ENCODE results near the gene ABCD3.
"Not testable (repeated sequence)": the region's sequence is repeated elsewhere in the genome, so short reads cannot be mapped to it uniquely, and the experiment has no call there.

The ABCD3 gene

DNA sequence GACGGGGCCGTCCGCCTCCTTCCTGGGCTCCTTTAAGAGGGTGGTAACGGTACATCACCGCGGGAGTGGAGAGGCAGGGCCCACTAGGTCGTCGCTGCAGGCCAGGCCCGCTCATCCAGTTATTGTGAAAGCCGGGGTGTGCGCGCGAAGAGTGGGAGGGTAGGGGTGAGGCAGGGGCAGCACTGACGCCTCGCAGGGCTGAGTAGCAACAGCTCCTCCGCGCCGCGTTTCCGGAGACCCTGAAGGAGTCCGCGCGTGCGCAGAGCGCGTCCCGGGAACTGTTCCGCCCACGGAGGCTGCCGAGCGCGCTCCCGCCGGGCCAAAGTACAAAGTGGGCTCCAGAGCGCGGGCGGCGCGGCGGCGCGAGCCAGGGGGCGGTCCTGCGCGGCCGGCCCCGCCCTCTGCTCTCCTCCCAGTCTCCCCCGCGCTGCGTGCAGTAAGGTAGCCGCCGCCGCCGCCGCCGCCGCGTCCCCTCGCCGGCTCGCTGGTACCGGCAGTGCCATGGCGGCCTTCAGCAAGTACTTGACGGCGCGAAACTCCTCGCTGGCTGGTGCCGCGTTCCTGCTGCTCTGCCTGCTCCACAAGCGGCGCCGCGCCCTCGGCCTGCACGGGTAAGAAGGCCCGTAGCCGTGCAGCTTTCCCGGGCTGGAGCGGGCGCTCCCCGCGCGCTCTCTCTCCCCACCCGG, at the start of gene ABCD3:
ABCD3 (plus strand) TSS at position 412 of the 686 bp plus-strand sequence; CDS start at position 502, 90 bp downstream.
- DNase-seq (ENCODE audit: low spot score), result peak; percentile 92

DNA sequence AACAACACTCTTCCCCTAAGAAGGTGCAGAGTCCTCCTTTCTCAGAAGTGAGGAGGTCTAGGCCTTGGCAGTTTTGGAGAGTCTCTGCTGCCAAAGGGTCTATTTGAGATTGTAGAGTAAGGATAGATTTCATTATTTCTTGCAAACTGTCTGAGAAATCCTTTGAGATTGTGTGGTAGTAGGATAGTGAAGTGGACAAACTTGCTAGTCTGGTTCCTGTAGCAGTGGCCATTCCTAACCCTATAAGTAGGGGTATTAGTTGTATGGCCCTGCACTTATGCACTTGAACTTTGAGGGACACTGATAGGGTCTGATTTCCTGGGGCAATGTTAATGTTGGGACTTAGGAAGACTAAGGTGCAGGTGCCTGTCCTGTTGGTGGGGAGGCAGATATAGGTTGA, 45.4 kb upstream of the ABCD3 start:
- not testable (repeated sequence) for DNase-seq (ENCODE audit: low spot score)

DNA sequence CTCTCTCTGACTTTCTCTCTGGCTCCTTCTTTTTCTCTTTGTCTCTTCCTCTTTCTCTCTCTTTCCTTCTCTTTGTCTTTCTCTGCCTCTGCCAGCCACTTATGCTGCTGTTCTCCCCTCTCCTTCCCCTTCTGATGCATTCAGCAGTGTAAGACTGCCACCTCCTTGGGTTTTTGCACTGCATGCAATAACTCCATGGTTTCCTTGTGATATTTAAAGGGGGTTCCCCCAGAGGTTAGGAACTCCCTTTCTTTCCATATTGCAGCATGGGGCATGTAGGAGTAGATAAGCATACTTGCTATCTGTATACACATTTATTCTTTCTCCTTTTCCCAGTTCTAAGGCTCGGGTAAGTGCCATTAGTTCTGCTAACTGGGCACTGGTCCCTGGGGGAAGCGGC, 44.9 kb upstream of the ABCD3 start:
- DNase-seq (ENCODE audit: low spot score), result not testable (repeated sequence)

- not testable (repeated sequence) for DNase-seq (ENCODE audit: low spot score)
These were observed 42.5 kb upstream of the ABCD3 start for GRCh38 chr1:94375666-94376065.

DNA sequence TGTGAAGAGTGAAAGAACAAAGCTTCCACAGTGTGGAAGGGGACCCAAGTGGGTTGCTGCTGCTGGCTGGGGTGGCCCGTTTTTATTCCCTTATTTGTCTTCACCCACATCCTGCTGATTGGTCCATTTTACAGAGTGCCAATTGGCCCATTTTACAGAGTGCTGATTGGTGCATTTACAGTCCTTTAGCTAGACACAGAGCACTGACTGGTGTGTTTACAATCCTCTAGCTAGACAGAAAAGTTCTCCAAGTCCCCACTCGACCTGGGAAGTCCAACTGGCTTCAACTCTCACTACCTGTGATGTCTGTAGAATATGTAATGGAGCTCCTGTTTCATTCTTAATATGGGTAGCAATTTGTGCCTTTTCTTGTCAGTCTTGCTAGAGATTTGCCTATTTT, 39.7 kb upstream of the ABCD3 start:
- DNase-seq (ENCODE audit: low spot score), result not testable (repeated sequence)

GRCh38 chr1:94379615-94380014, 38.6 kb upstream of the ABCD3 start:
- DNase-seq (ENCODE audit: low spot score), result no peak

DNA sequence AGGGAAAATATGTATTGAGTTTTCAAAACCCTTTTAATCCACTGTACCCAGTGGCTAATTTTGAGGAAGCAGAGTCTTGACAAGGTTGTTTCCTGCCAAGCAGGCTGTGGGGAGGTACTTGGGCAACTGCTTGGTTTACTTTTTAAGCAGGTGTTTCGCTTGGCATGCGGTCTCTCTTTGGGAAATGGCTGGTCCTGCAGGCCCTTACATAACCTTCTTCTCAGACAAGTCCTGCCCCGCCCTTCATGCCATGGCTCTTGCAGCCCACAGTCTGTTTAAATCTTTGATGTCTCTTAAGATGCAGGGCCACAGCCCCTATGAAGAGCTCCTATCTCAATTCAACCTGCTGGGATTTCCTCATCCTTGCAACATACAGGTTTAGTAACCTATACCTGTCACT, 36.0 kb upstream of the ABCD3 start:
- no peak for DNase-seq (ENCODE audit: low spot score)

DNA sequence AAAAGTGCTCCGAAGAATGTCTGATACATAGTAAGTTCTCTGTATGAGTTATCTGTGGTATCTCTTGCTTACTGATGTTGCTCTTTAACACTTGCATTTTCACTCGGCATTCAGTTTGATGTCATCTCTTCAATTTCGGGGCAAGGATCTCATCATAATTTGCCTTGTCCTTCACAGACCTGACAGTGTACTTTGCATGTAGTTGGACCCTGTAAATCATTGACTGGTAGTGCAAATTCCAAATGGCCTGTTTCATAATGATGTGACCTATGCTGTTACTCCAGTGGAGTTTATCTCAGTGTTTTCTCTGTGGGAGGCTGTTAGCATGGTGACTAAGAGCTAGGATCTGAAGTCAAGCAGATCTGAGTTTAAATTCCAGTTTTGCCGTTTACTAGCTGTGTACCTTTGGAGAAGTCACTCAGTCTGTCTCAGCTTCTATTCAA, 34.2 kb upstream of the ABCD3 start:
- DNase-seq (ENCODE audit: low spot score), result no peak

DNA sequence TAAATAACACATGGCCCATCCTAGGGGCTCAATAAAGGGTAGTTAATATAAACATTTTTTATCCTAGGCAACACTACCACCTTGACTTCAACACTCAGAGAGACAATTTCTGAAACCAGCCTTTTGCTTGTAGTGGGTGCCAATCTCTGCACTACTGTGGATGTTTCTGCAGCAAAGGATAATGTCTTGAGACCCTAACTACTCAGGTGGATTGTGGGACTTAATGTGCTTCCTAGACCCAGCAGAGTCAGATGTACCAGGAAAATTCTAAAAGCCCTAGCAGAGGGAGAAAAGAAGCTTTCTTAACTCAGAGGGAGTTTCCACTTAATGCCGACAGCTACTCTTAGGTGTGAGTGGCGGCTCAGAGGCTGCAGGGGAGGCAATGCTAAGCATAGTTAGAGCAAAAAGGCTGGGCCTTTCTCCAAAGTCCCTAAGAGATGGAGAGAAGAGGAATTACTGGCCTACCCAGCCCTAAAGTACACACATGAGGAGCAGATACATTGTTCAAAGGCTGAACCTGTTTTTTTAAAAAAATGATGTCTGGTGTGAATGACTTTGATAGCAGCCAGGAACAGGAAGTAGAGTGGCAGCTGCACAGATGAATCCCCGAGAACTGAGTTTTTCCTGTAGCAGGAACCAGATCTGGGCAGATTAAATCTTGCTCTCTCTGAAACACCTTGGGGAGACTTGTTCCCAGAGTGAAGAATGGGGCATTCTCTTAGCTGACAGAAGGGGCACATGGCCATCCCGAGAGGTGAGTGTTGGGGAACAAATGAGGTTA, 33.5 kb upstream of the ABCD3 start:
- DNase-seq (ENCODE audit: low spot score), result no peak

DNA sequence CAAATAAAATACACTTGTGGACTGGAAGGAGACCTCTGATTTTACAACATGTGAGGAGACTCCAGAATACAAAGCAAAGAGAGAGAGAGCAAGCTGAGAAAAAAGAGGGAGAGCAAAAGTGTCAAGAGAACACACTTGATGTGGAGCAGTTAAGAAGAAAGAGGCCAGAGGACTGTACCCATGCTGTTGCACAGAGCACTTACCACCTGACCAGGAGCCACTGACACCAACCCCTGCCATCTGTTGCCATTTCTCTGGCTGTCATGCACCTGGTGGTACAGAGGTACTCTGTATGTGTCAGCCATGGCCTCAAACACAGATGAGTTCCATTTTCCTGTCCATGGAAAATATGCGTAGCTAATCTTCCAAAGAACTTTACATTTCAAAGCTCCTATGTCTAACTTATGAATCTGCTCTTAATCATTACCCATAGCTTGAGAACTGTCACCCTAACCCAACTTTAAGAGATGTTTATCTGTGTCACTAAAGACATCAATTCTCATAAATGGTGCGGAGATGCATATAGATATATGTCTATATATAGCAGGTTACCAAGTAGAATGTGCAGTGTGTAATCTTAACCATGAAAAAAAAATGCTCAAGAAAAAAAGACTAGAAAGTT, 32.8 kb upstream of the ABCD3 start:
- DNase-seq (ENCODE audit: low spot score), result no peak

- DNase-seq (ENCODE audit: low spot score), result no peak
These were observed 28.9 kb upstream of the ABCD3 start for GRCh38 chr1:94389298-94389697.

DNA sequence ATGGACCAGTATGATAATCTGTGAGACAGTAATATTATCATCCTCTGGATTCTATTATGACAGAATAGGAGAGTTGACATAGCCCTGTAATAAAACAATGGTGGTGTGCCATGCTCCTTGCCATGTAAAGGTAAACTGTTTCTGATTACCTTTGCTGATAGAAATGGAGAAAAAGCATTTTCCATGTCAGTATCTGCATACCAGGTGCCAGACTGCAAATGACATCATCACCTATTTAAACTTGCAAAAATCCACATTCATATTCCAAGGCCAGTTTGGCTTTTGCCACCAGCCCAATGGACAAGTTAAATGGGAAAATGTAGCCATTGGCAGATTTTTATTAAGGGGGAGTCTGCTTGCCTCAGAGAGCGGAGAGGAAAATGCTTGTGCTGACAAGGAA, 23.9 kb upstream of the ABCD3 start:
- DNase-seq (ENCODE audit: low spot score), result no peak

DNA sequence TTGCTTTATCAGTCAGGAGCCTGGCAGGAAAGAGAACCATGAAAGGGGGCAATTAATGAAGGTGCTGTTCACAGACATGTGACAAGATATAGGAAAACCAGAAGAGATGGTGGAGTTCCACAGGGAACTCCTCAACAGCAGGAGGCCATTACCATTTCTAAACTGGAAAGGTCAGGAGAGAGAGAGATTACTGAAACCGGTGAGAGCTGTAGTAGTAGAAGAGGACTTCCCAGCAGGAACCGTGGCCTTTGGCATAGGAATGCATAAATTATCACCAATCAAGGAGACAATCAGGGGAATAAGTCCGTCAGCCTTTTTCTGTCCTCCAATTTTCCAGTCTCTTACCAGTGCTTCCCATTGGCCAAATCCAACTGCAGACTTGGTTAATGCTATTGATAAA, 23.0 kb upstream of the ABCD3 start:
- DNase-seq (ENCODE audit: low spot score), result no peak

DNA sequence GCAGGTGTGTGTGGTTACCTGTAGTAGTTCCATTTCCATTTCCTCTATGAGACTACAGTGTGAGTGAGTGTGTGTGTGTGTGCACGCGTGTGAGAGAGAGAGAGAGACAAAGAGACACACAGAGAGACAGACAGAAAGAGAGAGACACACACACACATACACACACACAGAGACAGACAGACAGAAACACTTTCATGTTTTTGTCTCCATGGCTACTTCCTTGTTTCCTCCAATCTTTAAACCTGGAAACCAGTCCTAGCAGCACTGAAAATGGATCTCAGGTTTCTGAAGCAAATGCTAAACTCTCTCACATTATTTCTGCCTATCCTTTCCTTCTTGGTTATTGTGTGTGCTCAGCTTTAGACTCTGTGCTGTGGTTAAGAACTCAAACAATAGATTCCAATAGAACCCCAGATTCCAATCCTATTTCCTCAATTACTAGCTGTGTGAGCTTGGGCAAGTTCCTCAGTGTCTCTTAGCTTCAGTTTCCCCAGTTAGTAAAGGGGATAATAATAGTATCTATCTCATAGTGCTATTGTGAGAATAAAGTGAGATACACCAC, 22.4 kb upstream of the ABCD3 start:
- no peak for DNase-seq (ENCODE audit: low spot score)

DNA sequence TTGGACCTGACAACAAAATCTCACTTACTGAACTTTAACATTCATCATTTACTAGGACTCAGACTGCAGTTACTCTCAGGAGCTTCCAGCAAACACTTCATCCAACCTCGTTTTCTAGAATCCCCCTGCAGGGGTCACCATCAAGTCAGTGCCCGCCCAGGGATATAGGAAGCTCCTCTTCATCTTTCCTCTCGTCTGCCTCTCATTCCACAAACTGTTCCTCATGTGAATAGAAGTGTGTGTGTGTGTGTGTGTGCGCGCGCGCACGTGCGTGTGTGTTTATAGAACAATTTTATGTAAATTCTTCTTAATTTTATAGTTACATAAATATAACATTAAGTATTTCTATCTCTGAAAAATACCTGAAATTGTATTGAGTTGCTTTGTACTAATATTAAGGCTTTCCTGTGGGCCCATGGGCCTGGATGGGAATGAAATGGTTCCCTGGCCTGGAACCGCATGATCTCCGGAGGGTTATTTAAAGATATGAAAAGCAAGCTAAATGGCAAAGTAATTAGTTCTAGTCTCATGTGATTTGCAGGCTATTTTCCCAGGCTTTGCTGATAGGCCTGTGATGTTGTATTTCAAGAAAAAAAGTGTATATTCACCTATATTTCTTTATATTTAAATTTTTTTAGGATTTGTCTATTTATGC, 21.7 kb upstream of the ABCD3 start:
- DNase-seq (ENCODE audit: low spot score), result peak; percentile 11

DNA sequence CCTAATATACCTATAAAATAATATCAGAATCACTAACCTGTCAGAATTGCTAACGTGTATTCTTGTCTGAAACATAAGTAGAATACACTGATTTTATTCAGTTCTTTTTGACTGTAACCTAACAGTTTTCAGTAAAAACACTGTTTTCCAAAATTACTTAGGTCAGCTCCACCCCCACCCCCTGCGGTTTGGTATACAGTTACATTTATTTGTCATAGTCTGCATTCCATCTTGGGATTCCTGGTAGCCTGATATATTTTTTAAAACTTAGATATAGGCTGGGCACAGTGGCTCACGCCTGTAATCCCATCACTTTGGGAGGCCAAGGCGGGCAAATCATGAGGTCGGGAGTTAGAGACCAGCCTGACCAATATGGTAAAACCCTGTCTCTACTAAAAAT, 19.8 kb upstream of the ABCD3 start:
- no peak for DNase-seq (ENCODE audit: low spot score)

DNA sequence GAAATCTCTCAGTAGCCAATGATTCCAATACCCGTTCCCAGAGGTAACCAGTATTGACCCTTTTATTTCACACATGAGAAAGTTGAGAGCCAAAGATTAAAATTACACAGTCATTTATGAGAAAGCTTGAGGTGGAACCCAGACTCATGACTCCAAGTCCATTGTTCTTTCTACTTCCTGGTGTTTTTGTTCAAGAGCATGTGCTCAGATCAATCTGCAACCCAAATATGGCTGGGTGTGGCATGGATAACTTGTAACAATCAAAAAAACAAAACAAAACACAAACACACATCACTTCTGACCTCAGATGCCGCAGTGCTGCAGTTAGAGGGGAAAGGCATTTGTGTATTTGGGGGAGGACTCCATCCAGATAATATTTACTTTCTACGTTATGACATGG, 18.7 kb upstream of the ABCD3 start:
- no peak for DNase-seq (ENCODE audit: low spot score)

GRCh38 chr1:94401206-94401605, 17.0 kb upstream of the ABCD3 start:
- no peak for DNase-seq (ENCODE audit: low spot score)

GRCh38 chr1:94406446-94406845, 11.7 kb upstream of the ABCD3 start:
- DNase-seq (ENCODE audit: low spot score), result no peak

GRCh38 chr1:94408104-94408830, 9.9 kb upstream of the ABCD3 start:
- no peak for DNase-seq (ENCODE audit: low spot score)

GRCh38 chr1:94411237-94411636, 7.0 kb upstream of the ABCD3 start:
- no peak for DNase-seq (ENCODE audit: low spot score)

GRCh38 chr1:94413311-94413710, 4.9 kb upstream of the ABCD3 start:
- no peak for DNase-seq (ENCODE audit: low spot score)
